GM23338 (cell line): ENCODE data around the gene NTN1. TPM values are rescaled to one million over a fixed set of nuclear protein-coding genes. Genes with fewer than 3 reads are reported as not detected.

Experiments used
- ATAC-seq: fragments of 200-7000 bp; cut with Tn5 transposase; 3 replicates; pipeline ENCODE4 v1.9.1; 2020
- DNase-seq: peaks from one replicate; pipeline ENCODE4 v3.0.0-alpha.2; 2015; ENCODE audit warnings: low spot score
- H2AFZ ChIP-seq: fragments of 200-600 bp; sonication (generic); 2 replicates; pipeline ENCODE4 v1.8.0; 2016; ENCODE audit warnings: antibody characterized with exemption, mild to moderate bottlenecking, moderate library complexity
- H3F3A ChIP-seq: fragments of 200-600 bp; sonication (generic); replicated peaks from 2 replicates; pipeline ENCODE4 v1.8.0; 2017; ENCODE audit warnings: antibody characterized with exemption, mixed run types, low read depth
- H3K27ac ChIP-seq: fragments of 200-600 bp; sonication (generic); 2 replicates; pipeline ENCODE4 v1.6.1; 2016; ENCODE audit warnings: low read depth
- H3K27me3 ChIP-seq: fragments of 200-600 bp; sonication (generic); 2 replicates; pipeline ENCODE4 v1.8.0; 2016; ENCODE audit warnings: mild to moderate bottlenecking, mixed run types, moderate library complexity; ENCODE audit not compliant: insufficient read depth
- H3K36me3 ChIP-seq: fragments of 200-600 bp; sonication (generic); 2 replicates; pipeline ENCODE4 v1.8.0; 2016; ENCODE audit warnings: mild to moderate bottlenecking; ENCODE audit not compliant: insufficient read depth
- H3K4me1 ChIP-seq: fragments of 200-600 bp; sonication (generic); 2 replicates; pipeline ENCODE4 v1.8.0; 2016; ENCODE audit warnings: mild to moderate bottlenecking, moderate library complexity; ENCODE audit not compliant: insufficient read depth
- H3K4me2 ChIP-seq: fragments of 200-600 bp; sonication (generic); 2 replicates; pipeline ENCODE4 v1.7.1; 2017; ENCODE audit warnings: mixed run types
- H3K4me3 ChIP-seq: fragments of 200-600 bp; sonication (generic); 2 replicates; pipeline ENCODE4 v1.6.1; 2016; ENCODE audit warnings: mixed run types
- H3K79me2 ChIP-seq: fragments of 200-600 bp; sonication (generic); replicated peaks from 2 replicates; pipeline ENCODE4 v1.8.0; 2017; ENCODE audit warnings: mild to moderate bottlenecking; ENCODE audit not compliant: insufficient read depth
- H3K9me2 ChIP-seq: fragments of 200-600 bp; sonication (generic); 2 replicates; pipeline ENCODE4 v1.8.0; 2017; ENCODE audit not compliant: insufficient read depth
- H4K20me1 ChIP-seq: fragments of 200-600 bp; sonication (generic); replicated peaks from 2 replicates; pipeline ENCODE4 v1.8.0; 2017; ENCODE audit warnings: mild to moderate bottlenecking; ENCODE audit not compliant: insufficient read depth
- H3K27ac Mint-ChIP-seq: 2 replicates; pipeline ENCODE4 v1.8.0; 2020; ENCODE audit warnings: inconsistent platforms, mild to moderate bottlenecking, moderate library complexity, mixed read lengths
- H3K27me3 Mint-ChIP-seq: 3 replicates; pipeline ENCODE4 v1.8.0; 2022; ENCODE audit warnings: low read depth, mild to moderate bottlenecking, moderate library complexity, mixed read lengths, inconsistent platforms; ENCODE audit not compliant: insufficient read depth, poor library complexity
- H3K36me3 Mint-ChIP-seq: 3 replicates; pipeline ENCODE4 v1.8.0; 2021; ENCODE audit warnings: low read depth, mild to moderate bottlenecking, inconsistent platforms, moderate library complexity, mixed read lengths
- H3K4me1 Mint-ChIP-seq: 3 replicates; pipeline ENCODE4 v1.8.0; 2020; ENCODE audit warnings: mild to moderate bottlenecking, inconsistent platforms, mixed read lengths
- H3K4me3 Mint-ChIP-seq: 3 replicates; pipeline ENCODE4 v1.8.0; 2021; ENCODE audit warnings: moderate library complexity, mild to moderate bottlenecking, inconsistent platforms, mixed read lengths
- H3K9me3 Mint-ChIP-seq: 3 replicates; pipeline ENCODE4 v1.8.0; 2020; ENCODE audit warnings: moderate library complexity, mild to moderate bottlenecking, inconsistent platforms, mixed read lengths
- CREB1 ChIP-seq: fragments of 250-450 bp; sonication (Bioruptor Pico); IDR thresholded peaks from 2 replicates; pipeline ENCODE4 v1.5.0; 2020; ENCODE audit warnings: low read depth, mild to moderate bottlenecking, moderate library complexity
- CTCF ChIP-seq, 2 experiments: fragments of 200-600 bp in 1 of 2; sonication (generic) in 1 of 2; conservative IDR thresholded peaks; 2 replicates each; pipeline versions ENCODE4 v1.5.1 to v1.6.1; 2016 to 2017; ENCODE audit warnings: antibody characterized with exemption in 2 of 2, low read depth in 2 of 2, mild to moderate bottlenecking in 2 of 2, moderate library complexity in 1 of 2
- ETS1 ChIP-seq: IDR thresholded peaks from 2 replicates; pipeline ENCODE4 v1.6.1; 2016; ENCODE audit warnings: antibody characterized with exemption
- EZH2 ChIP-seq: fragments of 200-600 bp; sonication (generic); IDR thresholded peaks from one replicate; pipeline ENCODE4 v1.8.0; 2017; ENCODE audit warnings: antibody characterized with exemption, mild to moderate bottlenecking, low read depth; ENCODE audit not compliant: unreplicated experiment
- EZH2phosphoT487 ChIP-seq: fragments of 200-600 bp; sonication (generic); IDR thresholded peaks from one replicate; pipeline ENCODE4 v1.8.1; 2018; ENCODE audit warnings: antibody characterized with exemption; ENCODE audit not compliant: unreplicated experiment
- JUNB ChIP-seq: IDR thresholded peaks from one replicate; pipeline ENCODE4 v1.6.1; 2016; ENCODE audit warnings: antibody characterized with exemption; ENCODE audit not compliant: unreplicated experiment
- NANOG ChIP-seq: IDR thresholded peaks from 2 replicates; pipeline ENCODE4 v1.6.1; 2016; ENCODE audit warnings: antibody characterized with exemption, borderline replicate concordance
- POLR2AphosphoS5 ChIP-seq: IDR thresholded peaks from 2 replicates; pipeline ENCODE4 v1.6.1; 2016; ENCODE audit warnings: antibody characterized with exemption, low read depth
- REST ChIP-seq: IDR thresholded peaks from one replicate; pipeline ENCODE4 v1.6.1; 2018; ENCODE audit warnings: antibody characterized with exemption; ENCODE audit not compliant: unreplicated experiment
- STAT1 ChIP-seq: IDR thresholded peaks from one replicate; pipeline ENCODE4 v1.6.1; 2016; ENCODE audit warnings: antibody characterized with exemption; ENCODE audit not compliant: unreplicated experiment
- ZNF114 ChIP-seq: fragments of 250-450 bp; sonication (Bioruptor Pico); IDR thresholded peaks from 2 replicates; pipeline ENCODE4 v1.5.0; 2020; ENCODE audit warnings: mild to moderate bottlenecking, moderate library complexity
- ZNF331 ChIP-seq: fragments of 250-450 bp; sonication (Bioruptor Pico); IDR thresholded peaks from 2 replicates; pipeline ENCODE4 v1.5.0; 2020; ENCODE audit warnings: low read depth, mild to moderate bottlenecking, moderate library complexity
- ZNF462 ChIP-seq: fragments of 250-450 bp; sonication (Bioruptor Pico); IDR thresholded peaks from 2 replicates; pipeline ENCODE4 v1.5.0; 2020; ENCODE audit warnings: mild to moderate bottlenecking, moderate library complexity
- polyA plus RNA-seq: library from polyadenylated mRNA; unstranded; fragments of >200 nt; fragmentation: Nextera tagmentation; extraction: Ambion mirVana; gene quantifications from 2 replicates; pipeline ENCODE4 v1.2.1, GENCODE V29; 2016
- total RNA-seq: library from RNA; depleted of rRNA; stranded (reverse); fragments of >200 nt; shearing (Covaris generic); gene quantifications from 2 replicates; pipeline ENCODE4 v1.2.3, GENCODE V29; 2014

The NTN1 gene
- total and polyA plus RNA-seq, 2 experiments from 2014 or later = 0.57 to 2.6 TPM

- H3K27me3 Mint-ChIP-seq = peaks cover 8% of the 10 kb centered on the region
- TF ChIP-seq CTCF (conservative IDR thresholded peaks at IDR 0.05; ENCODE audit: low read depth in 2 of 2) = no peak
- TF ChIP-seq REST = no peak
- no peak for TF ChIP-seq NANOG
- TF ChIP-seq JUNB = no peak
- no peak for TF ChIP-seq ZNF331 (CRISPR knock-in tag)
- no peak for TF ChIP-seq ZNF462 (CRISPR knock-in tag)
- no peak for TF ChIP-seq POLR2AphosphoS5
- TF ChIP-seq EZH2phosphoT487 = no peak
- no peak for TF ChIP-seq ETS1
- TF ChIP-seq ZNF114 (CRISPR knock-in tag) = no peak
- no peak for TF ChIP-seq EZH2
- no peak for TF ChIP-seq CREB1 (CRISPR knock-in tag)
- TF ChIP-seq STAT1 = no peak
- Histone ChIP-seq H3K4me2 (no peak overlapping the region), H2AFZ (no peak overlapping the region), H3K27ac (no peak overlapping the region), H3F3A (no peaks in the 10 kb centered on the region), H3K27me3 (no peaks in the 10 kb centered on the region), H3K9me2 (no peaks in the 10 kb centered on the region), H3K4me3 (no peak overlapping the region), H3K4me1 (no peaks in the 10 kb centered on the region; the same call in 1 of the 2 replicates), H4K20me1 (no peaks in the 10 kb centered on the region), H3K36me3 (no peaks in the 10 kb centered on the region), H3K79me2 (no peaks in the 10 kb centered on the region)
- H3K36me3 Mint-ChIP-seq = no peaks in the 10 kb centered on the region
- no peak for ATAC-seq
- no peak overlapping the region for H3K4me3 Mint-ChIP-seq
- no peak for DNase-seq
- H3K9me3 Mint-ChIP-seq = no peaks in the 10 kb centered on the region
- no peak overlapping the region for H3K27ac Mint-ChIP-seq
- H3K4me1 Mint-ChIP-seq = no peaks in the 10 kb centered on the region; the same call in 1 of the 3 replicates
These were observed 206.6 kb downstream of the NTN1 start for GRCh38 chr17:9227819-9228407.
